ENCODE data around the gene C6orf132. TPM values are rescaled to one million over a fixed set of nuclear protein-coding genes. Genes with fewer than 3 reads are reported as not detected.

The C6orf132 gene
- total RNA-seq, 1 experiment from 2014 or later, result 88.5 TPM

GRCh38 chr6:42152024-42152423 is 9.6 kb upstream of the C6orf132 start:
- Mint-ChIP-seq H3K4me1 (ENCODE audit: low read depth, unreplicated experiment) (peaks cover 15% of the 10 kb centered on the region), H3K36me3 (ENCODE audit: insufficient read depth, unreplicated experiment) (peaks cover 4% of the 10 kb centered on the region), H3K9me3 (ENCODE audit: low read depth, unreplicated experiment) (no peaks in the 10 kb centered on the region), H3K27ac (ENCODE audit: unreplicated experiment) (no peak overlapping the region), H3K27me3 (ENCODE audit: unreplicated experiment) (no peaks in the 10 kb centered on the region), H3K4me3 (ENCODE audit: low read depth, unreplicated experiment) (no peak overlapping the region)
- no peak for DNase-seq
- BruUV-seq (replicated peaks), result no TSS peak
- intact Hi-C loops (cut with micrococcal nuclease; ENCODE audit: unreplicated experiment), result no loop called here
- CTCF ChIA-PET, result interaction anchor here (1.2 kb wide), 1 partner anchor 10 kb away, joined by 3 read pairs; the partner anchor contains the start of gene C6orf132
- no peak for TF ChIP-seq CTCF (IDR thresholded peaks at IDR 0.05; ENCODE audit: unreplicated experiment)

DNA sequence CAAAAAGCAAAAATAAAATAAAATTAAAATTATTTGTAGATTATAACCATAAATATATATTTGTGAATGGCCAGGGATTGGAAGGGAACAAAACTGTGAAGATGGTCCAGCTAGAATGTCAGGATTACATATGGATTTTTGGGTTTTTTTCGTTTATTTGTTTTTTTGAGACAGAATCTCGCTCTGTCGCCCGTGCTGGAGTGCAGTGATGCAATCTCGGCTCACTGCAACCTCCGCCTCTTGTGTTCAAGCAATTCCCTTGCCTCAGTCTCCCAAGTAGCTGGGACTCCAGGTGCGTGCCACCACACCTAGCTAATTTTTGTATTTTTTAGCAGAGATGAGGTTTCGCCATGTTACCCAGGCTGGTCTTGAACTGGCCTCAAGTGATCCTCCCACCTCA is 7.8 kb upstream of the C6orf132 start:
- Mint-ChIP-seq H3K36me3 (ENCODE audit: insufficient read depth, unreplicated experiment) (peaks cover 4% of the 10 kb centered on the region), H3K4me3 (ENCODE audit: low read depth, unreplicated experiment) (no peak overlapping the region), H3K27ac (ENCODE audit: unreplicated experiment) (no peak overlapping the region), H3K4me1 (ENCODE audit: low read depth, unreplicated experiment) (peaks cover 15% of the 10 kb centered on the region), H3K27me3 (ENCODE audit: unreplicated experiment) (no peaks in the 10 kb centered on the region), H3K9me3 (ENCODE audit: low read depth, unreplicated experiment) (no peaks in the 10 kb centered on the region)
- BruUV-seq (replicated peaks), result no TSS peak
- no peak for DNase-seq
- CTCF ChIA-PET, result interaction anchor here (0.6 to 1.3 kb wide), 2 partner anchors 14 to 461 kb away, joined by 4 to 6 read pairs; no protein-coding TSS in a partner anchor
- intact Hi-C loops (cut with micrococcal nuclease; ENCODE audit: unreplicated experiment), result no loop called here
- no peak for TF ChIP-seq CTCF (IDR thresholded peaks at IDR 0.05; ENCODE audit: unreplicated experiment)

DNA sequence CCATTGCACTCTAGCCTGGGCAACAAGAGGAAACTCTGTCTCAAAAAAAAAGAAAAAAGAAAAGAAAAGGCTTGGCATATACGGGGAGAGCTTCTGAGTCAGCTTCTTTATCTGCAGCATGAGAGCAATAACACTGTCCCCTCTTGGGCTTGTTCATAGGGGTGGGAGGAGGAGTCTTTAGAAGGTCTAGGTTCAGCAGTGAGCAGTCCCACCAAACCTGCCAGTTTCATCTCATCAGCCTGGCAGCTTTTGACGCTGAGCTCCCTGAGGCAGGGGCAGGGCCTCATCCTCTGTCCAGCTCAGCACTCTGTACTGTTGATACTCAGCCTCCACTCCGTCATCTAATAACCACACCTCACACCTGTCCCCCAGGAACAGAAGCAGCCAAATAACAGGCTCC is 5.6 kb upstream of the C6orf132 start:
- intact Hi-C loops (cut with micrococcal nuclease; ENCODE audit: unreplicated experiment), result no loop called here
- BruUV-seq (replicated peaks), result no TSS peak
- no peaks in the 10 kb centered on the region for H3K9me3 Mint-ChIP-seq (ENCODE audit: low read depth, unreplicated experiment)
- H3K36me3 Mint-ChIP-seq (ENCODE audit: insufficient read depth, unreplicated experiment), result peaks cover 10% of the 10 kb centered on the region
- H3K4me1 Mint-ChIP-seq (ENCODE audit: low read depth, unreplicated experiment), result peaks cover 19% of the 10 kb centered on the region
- CTCF ChIA-PET, result interaction anchor here (0.6 to 1.1 kb wide), 3 partner anchors 13 to 69 kb away, joined by 3 read pairs; no protein-coding TSS in a partner anchor
- H3K27ac Mint-ChIP-seq (ENCODE audit: unreplicated experiment), result no peak overlapping the region
- no peak overlapping the region for H3K4me3 Mint-ChIP-seq (ENCODE audit: low read depth, unreplicated experiment)
- TF ChIP-seq CTCF (IDR thresholded peaks at IDR 0.05; ENCODE audit: unreplicated experiment), result no peak
- no peaks in the 10 kb centered on the region for H3K27me3 Mint-ChIP-seq (ENCODE audit: unreplicated experiment)
- DNase-seq, result no peak

DNA sequence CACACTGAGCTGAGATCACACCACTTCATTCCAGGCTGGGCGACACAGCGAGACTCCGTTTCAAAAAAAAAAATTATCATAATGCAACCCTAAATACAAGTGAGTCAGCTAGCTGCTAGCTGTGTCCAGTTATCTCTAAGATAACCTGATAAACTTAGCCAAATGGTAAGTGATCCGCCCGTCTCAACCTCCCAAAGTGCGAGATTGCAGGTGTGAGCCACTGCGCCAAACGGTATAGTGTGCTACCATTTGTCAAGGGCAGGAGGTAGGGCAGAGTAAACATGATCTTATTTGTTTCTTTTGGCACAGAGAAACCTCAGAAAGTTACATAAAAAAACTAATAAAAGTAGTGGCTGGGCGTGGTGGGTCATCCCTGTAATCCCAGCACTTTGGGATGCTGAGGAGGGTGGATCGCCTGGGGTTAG is 4.7 kb upstream of the C6orf132 start:
- no peak for TF ChIP-seq CTCF (IDR thresholded peaks at IDR 0.05; ENCODE audit: unreplicated experiment)
- CTCF ChIA-PET, result interaction anchor here (1.1 kb wide), 1 partner anchor 25 kb away, joined by 3 read pairs; no protein-coding TSS in a partner anchor
- no TSS peak for BruUV-seq (replicated peaks)
- Mint-ChIP-seq H3K4me3 (ENCODE audit: low read depth, unreplicated experiment) (no peak overlapping the region), H3K4me1 (ENCODE audit: low read depth, unreplicated experiment) (peaks cover 26% of the 10 kb centered on the region), H3K27ac (ENCODE audit: unreplicated experiment) (no peak overlapping the region), H3K27me3 (ENCODE audit: unreplicated experiment) (no peaks in the 10 kb centered on the region), H3K36me3 (ENCODE audit: insufficient read depth, unreplicated experiment) (peaks cover 19% of the 10 kb centered on the region), H3K9me3 (ENCODE audit: low read depth, unreplicated experiment) (no peaks in the 10 kb centered on the region)
- no peak for DNase-seq
- intact Hi-C loops (cut with micrococcal nuclease; ENCODE audit: unreplicated experiment), result no loop called here
